Measurements from ENCODE around the gene MSMB.
"Not testable (repeated sequence)": the region's sequence is repeated elsewhere in the genome, so short reads cannot be mapped to it uniquely, and the experiment has no call there.

The MSMB gene

DNA sequence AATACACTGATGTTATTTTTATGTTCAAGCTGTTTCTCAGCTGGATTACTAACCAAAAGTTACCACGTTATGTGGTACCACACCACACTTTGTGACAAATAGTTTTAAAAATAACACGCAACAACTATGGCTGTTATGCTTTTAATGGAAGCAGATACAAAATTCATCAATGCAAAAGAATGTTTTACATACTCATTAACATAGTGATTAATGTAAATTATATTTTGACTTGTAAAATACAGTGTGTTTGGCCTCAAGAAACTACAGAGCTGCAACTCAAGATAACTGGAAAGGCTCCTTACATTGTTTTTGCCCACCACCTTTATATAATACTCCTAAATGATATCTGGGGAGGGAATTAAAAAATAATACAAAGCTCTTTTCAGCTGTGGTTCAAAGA is 41.1 kb downstream of the MSMB start:
- TF ChIP-seq, protein P1, sequence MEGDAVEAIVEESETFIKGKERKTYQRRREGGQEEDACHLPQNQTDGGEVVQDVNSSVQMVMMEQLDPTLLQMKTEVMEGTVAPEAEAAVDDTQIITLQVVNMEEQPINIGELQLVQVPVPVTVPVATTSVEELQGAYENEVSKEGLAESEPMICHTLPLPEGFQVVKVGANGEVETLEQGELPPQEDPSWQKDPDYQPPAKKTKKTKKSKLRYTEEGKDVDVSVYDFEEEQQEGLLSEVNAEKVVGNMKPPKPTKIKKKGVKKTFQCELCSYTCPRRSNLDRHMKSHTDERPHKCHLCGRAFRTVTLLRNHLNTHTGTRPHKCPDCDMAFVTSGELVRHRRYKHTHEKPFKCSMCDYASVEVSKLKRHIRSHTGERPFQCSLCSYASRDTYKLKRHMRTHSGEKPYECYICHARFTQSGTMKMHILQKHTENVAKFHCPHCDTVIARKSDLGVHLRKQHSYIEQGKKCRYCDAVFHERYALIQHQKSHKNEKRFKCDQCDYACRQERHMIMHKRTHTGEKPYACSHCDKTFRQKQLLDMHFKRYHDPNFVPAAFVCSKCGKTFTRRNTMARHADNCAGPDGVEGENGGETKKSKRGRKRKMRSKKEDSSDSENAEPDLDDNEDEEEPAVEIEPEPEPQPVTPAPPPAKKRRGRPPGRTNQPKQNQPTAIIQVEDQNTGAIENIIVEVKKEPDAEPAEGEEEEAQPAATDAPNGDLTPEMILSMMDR (IDR thresholded peaks at IDR 0.05; ENCODE audit: unreplicated experiment in 3 of 3): no peak
- Mint-ChIP-seq H3K4me3 (no peak overlapping the region), H3K27me3 (ENCODE audit: low read depth) (no peaks in the 10 kb centered on the region), H3K4me1 (no peaks in the 10 kb centered on the region), H3K9me3 (peaks cover 3% of the 10 kb centered on the region), H3K36me3 (ENCODE audit: low read depth) (peaks cover 75% of the 10 kb centered on the region), H3K27ac (no peak overlapping the region)

DNA sequence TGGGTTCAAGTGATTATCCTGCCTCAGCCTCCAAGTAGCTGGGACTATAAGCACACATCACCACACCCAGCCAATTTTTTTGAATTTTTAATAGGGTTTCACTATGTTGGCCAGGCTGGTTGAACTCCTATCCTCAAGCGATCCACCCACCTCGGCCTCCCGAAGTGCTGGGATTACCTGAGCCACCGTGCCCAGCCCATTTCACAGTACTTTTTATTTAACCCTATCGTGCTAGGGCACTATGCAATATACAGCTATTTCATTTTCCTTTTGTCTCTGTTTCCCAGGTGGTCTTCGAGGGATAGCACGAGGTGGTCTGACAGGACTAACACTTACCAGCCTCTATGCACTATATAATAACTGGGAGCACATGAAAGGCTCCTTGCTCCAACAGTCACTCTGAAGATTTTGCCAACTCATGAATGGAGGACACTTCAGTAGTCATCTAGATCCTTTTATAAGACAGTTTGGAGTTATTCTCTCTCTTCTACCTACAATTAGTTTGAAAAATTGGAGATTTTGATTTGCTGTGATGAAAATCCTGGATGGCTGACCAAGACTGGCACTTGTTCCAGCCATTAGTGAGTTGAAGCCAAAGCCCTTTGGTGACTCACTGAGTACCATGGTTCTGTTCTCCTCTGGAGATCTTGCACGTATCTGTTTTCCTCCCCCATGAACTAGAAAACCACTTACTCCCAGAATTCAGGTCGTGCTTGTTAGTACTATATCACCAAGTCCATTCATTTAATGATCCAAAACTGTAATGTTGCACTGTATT is 43.0 kb downstream of the MSMB start:
- Mint-ChIP-seq H3K9me3 (peaks cover 1% of the 10 kb centered on the region), H3K4me1 (no peaks in the 10 kb centered on the region), H3K4me3 (no peak overlapping the region), H3K27me3 (ENCODE audit: low read depth) (no peaks in the 10 kb centered on the region), H3K27ac (no peak overlapping the region), H3K36me3 (ENCODE audit: low read depth) (peaks cover 73% of the 10 kb centered on the region)
- TF ChIP-seq, protein P1 (IDR thresholded peaks at IDR 0.05; ENCODE audit: unreplicated experiment in 3 of 3): no peak

DNA sequence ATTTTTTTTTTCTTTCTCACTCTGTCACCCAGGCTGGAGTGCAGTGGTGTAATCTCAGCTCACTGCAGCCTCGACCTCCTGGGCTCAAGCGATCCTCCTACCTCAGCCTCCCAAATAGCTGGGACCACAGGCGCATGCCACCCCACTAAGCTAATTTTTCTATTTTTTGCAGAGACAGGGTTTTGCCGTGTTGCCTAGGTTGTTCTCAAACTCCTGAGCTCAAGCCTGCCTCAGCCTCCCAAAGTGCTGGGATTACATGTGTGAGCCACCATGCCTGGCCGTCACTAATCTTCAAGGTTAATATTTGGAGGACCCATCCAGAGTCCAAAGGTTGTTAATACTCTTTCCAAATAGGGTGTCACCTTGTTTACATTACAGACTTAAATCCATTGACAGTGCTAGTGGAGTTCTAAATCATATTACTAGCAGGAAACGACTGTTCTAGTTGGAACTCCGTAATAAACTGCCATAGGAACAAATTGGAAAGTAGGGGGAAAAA is 43.8 kb downstream of the MSMB start:
- not testable (repeated sequence) for H3K27me3 Mint-ChIP-seq (ENCODE audit: low read depth); H3K27ac Mint-ChIP-seq; H3K9me3 Mint-ChIP-seq; H3K4me1 Mint-ChIP-seq; H3K4me3 Mint-ChIP-seq
- H3K36me3 Mint-ChIP-seq (ENCODE audit: low read depth): peaks cover 71% of the 10 kb centered on the region

DNA sequence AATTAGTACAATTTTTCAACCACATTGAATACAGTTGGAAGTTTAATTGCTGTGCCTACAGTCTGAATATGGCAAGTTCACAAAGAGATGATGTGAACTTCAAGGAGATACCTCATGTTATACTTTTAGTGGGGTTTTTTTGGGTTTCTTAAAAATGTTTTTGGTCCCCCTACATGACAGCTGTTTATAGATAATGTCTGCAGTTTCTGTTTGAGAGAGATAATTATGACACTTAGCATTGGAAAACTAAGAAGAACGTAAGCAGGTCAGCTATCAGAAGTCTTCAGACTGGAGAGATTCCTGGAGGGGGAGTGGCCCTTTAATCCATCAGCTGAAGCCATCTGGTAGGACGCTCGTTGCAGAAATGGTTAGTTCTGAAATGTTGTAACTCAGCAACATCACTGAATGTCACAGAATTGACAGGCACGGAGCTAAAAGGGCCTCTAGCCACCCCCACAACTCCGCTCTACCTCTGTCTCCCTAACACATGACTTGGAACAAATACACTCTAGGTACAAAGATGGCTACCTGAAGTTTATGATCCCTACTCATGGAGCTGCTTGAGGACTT is 44.8 kb downstream of the MSMB start:
- no peaks in the 10 kb centered on the region for H3K4me1 Mint-ChIP-seq
- no peak overlapping the region for H3K27ac Mint-ChIP-seq
- peaks cover 64% of the 10 kb centered on the region for H3K36me3 Mint-ChIP-seq (ENCODE audit: low read depth)
- H3K27me3 Mint-ChIP-seq (ENCODE audit: low read depth): no peaks in the 10 kb centered on the region
- TF ChIP-seq, protein P1 (IDR thresholded peaks at IDR 0.05; ENCODE audit: unreplicated experiment in 3 of 3): no peak
- no peak overlapping the region for H3K4me3 Mint-ChIP-seq
- no peaks in the 10 kb centered on the region for H3K9me3 Mint-ChIP-seq

DNA sequence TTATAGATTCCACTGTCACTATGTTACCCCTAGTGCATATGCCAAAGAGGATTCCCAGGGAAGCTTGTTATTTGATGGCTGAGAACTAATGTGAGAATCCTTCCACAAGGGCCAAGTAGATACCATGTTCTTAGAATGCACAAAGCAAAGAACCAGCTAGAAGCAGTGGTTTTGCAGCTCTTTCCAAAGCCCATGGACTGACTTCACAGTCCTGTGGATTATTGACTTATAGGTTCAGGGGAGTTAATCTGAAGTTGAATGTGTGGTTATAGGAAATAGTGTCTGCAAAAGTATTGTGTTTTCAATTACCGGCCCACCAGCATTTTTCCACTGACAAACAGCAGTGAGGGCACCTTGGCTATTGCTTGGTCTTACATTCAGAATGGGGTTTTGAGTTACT is 45.5 kb downstream of the MSMB start:
- Mint-ChIP-seq H3K36me3 (ENCODE audit: low read depth) (peaks cover 62% of the 10 kb centered on the region), H3K27me3 (ENCODE audit: low read depth) (no peaks in the 10 kb centered on the region), H3K9me3 (no peaks in the 10 kb centered on the region), H3K4me1 (no peaks in the 10 kb centered on the region), H3K4me3 (no peak overlapping the region), H3K27ac (no peak overlapping the region)
- TF ChIP-seq, protein P1 (IDR thresholded peaks at IDR 0.05; ENCODE audit: unreplicated experiment in 3 of 3): no peak

DNA sequence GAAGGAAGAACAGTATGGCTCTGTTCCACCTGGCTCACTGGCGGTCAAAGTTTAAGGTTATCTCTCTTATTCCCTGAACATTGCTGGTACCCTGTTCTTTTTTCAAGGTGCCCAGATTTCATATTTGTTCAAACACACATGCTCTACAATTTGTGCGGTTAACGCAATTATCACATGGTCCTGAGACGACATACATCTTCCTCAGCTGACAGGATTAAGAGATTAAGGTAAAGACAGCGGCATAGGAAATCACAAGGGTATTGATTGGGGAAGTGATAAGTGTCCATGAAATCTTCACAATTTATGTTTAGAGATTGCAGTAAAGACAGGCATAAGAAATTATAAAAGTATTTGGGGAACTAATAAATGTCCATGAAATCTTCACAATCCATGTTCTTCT is 46.1 kb downstream of the MSMB start:
- not testable (repeated sequence) for H3K27me3 Mint-ChIP-seq (ENCODE audit: low read depth); H3K4me1 Mint-ChIP-seq

More for the DNA sequence above, 46.1 kb downstream of the MSMB start:
- H3K27ac Mint-ChIP-seq, H3K4me3 Mint-ChIP-seq, H3K9me3 Mint-ChIP-seq: not testable (repeated sequence)
- peaks cover 57% of the 10 kb centered on the region for H3K36me3 Mint-ChIP-seq (ENCODE audit: low read depth)
